Parathyroid adenoma (tissue), 2 donors: ENCODE measurements around the gene VAV3.
"Not testable (repeated sequence)": the region's sequence is repeated elsewhere in the genome, so short reads cannot be mapped to it uniquely, and the experiment has no call there.

Experiments used
- H2AFZ ChIP-seq: fragments of 300-600 bp; sonication (generic); one replicate; pipeline ENCODE4 v1.7.0; 2017; ENCODE audit warnings: antibody characterized with exemption, mild to moderate bottlenecking
- H3K27ac ChIP-seq: fragments of 300-600 bp; sonication (generic); one replicate; pipeline ENCODE4 v1.7.0; 2017
- H3K27me3 ChIP-seq: fragments of 300-600 bp; sonication (generic); one replicate; pipeline ENCODE4 v1.7.0; 2017; ENCODE audit warnings: low read length; ENCODE audit not compliant: control insufficient read depth, insufficient read depth
- H3K36me3 ChIP-seq: fragments of 300-600 bp; sonication (generic); one replicate; pipeline ENCODE4 v1.7.0; 2017; ENCODE audit warnings: low read length; ENCODE audit not compliant: control insufficient read depth, insufficient read depth
- H3K4me1 ChIP-seq: fragments of 300-600 bp; sonication (generic); one replicate; pipeline ENCODE4 v1.7.0; 2017; ENCODE audit warnings: control low read depth
- H3K4me2 ChIP-seq: fragments of 300-600 bp; sonication (generic); one replicate; pipeline ENCODE4 v1.7.0; 2017; ENCODE audit warnings: low read length
- H3K4me3 ChIP-seq: fragments of 300-600 bp; sonication (generic); one replicate; pipeline ENCODE4 v1.7.0; 2017; ENCODE audit warnings: low read depth, low read length
- H3K79me2 ChIP-seq: fragments of 300-600 bp; sonication (generic); one replicate; pipeline ENCODE4 v1.7.0; 2017; ENCODE audit warnings: control low read depth
- H3K9ac ChIP-seq: fragments of 300-600 bp; sonication (generic); one replicate; pipeline ENCODE4 v1.7.0; 2017; ENCODE audit warnings: mild to moderate bottlenecking
- H3K9me3 ChIP-seq: fragments of 300-600 bp; sonication (generic); one replicate; pipeline ENCODE4 v1.7.0; 2017; ENCODE audit warnings: low read length; ENCODE audit not compliant: control insufficient read depth
- CTCF ChIP-seq: fragments of 300-600 bp; sonication (generic); IDR thresholded peaks from one replicate; pipeline ENCODE4 v1.7.0; 2017; ENCODE audit warnings: antibody characterized with exemption, mild to moderate bottlenecking
- donor health status: primary hyperparathyroidism.

VAV3 gene

GRCh38 chr1:108009603-108010195, 44.7 kb upstream of the VAV3 start:
- no peak overlapping the region for H3K4me2 ChIP-seq
- H3K79me2 ChIP-seq: no peaks in the 10 kb centered on the region
- H3K9ac ChIP-seq: no peak overlapping the region
- H3K9me3 ChIP-seq: no peaks in the 10 kb centered on the region
- no peak overlapping the region for H3K4me3 ChIP-seq
- no peak overlapping the region for H2AFZ ChIP-seq
- H3K27ac ChIP-seq: no peak overlapping the region
- no peaks in the 10 kb centered on the region for H3K4me1 ChIP-seq
- H3K27me3 ChIP-seq: no peaks in the 10 kb centered on the region
- TF ChIP-seq CTCF: no peak
- H3K36me3 ChIP-seq: no peaks in the 10 kb centered on the region

- H3K4me3 ChIP-seq: no peak overlapping the region
- H3K36me3 ChIP-seq: no peaks in the 10 kb centered on the region
- H3K9ac ChIP-seq: no peak overlapping the region
- H2AFZ ChIP-seq: no peak overlapping the region
- no peak overlapping the region for H3K4me2 ChIP-seq
- no peaks in the 10 kb centered on the region for H3K79me2 ChIP-seq
- H3K27ac ChIP-seq: no peak overlapping the region
- H3K4me1 ChIP-seq: no peaks in the 10 kb centered on the region
- no peaks in the 10 kb centered on the region for H3K9me3 ChIP-seq
- H3K27me3 ChIP-seq: no peaks in the 10 kb centered on the region
- TF ChIP-seq CTCF: no peak
Measured at GRCh38 chr1:108007531-108007930, 42.6 kb upstream of the VAV3 start.

- no peak overlapping the region for H2AFZ ChIP-seq
- no peaks in the 10 kb centered on the region for H3K27me3 ChIP-seq
- no peaks in the 10 kb centered on the region for H3K36me3 ChIP-seq
- no peaks in the 10 kb centered on the region for H3K79me2 ChIP-seq
- no peak overlapping the region for H3K27ac ChIP-seq
- no peak overlapping the region for H3K4me3 ChIP-seq
- no peaks in the 10 kb centered on the region for H3K9me3 ChIP-seq
- no peaks in the 10 kb centered on the region for H3K4me1 ChIP-seq
- no peak overlapping the region for H3K9ac ChIP-seq
- H3K4me2 ChIP-seq: no peak overlapping the region
- no peak for TF ChIP-seq CTCF
Measured at GRCh38 chr1:108007070-108007469, 42.1 kb upstream of the VAV3 start.

- H3K79me2 ChIP-seq, H3K4me2 ChIP-seq, H3K9ac ChIP-seq, H3K4me3 ChIP-seq, H3K9me3 ChIP-seq, H3K4me1 ChIP-seq, H2AFZ ChIP-seq, H3K36me3 ChIP-seq, H3K27me3 ChIP-seq, H3K27ac ChIP-seq: not testable (repeated sequence)
Measured at GRCh38 chr1:108004919-108005318, 39.9 kb upstream of the VAV3 start.

- H3K4me2 ChIP-seq: no peak overlapping the region
- no peaks in the 10 kb centered on the region for H3K27me3 ChIP-seq
- no peaks in the 10 kb centered on the region for H3K9me3 ChIP-seq
- H3K4me3 ChIP-seq: no peak overlapping the region
- no peaks in the 10 kb centered on the region for H3K4me1 ChIP-seq
- no peaks in the 10 kb centered on the region for H3K79me2 ChIP-seq
- H2AFZ ChIP-seq: no peak overlapping the region
- no peaks in the 10 kb centered on the region for H3K36me3 ChIP-seq
- no peak for TF ChIP-seq CTCF
- no peak overlapping the region for H3K27ac ChIP-seq
- H3K9ac ChIP-seq: no peak overlapping the region
Measured at GRCh38 chr1:108000620-108001111, 35.7 kb upstream of the VAV3 start.
